Left ventricle myocardium inferior (tissue), 1 donor: ENCODE data around the gene SLC49A3. TPM values are rescaled to one million over a fixed set of nuclear protein-coding genes. Genes with fewer than 3 reads are reported as not detected.

Experiments
- DNase-seq: peaks from one replicate; pipeline ENCODE4 v3.0.0-alpha.2; 2020
- H3K27ac ChIP-seq: fragments of 200-600 bp; replicated peaks from 2 replicates; pipeline ENCODE4 v1.8.0; 2021
- H3K27me3 ChIP-seq: fragments of 200-600 bp; 2 replicates; pipeline ENCODE4 v1.8.0; 2021; ENCODE audit warnings: low read depth
- H3K36me3 ChIP-seq: fragments of 200-600 bp; 2 replicates; pipeline ENCODE4 v1.8.0; 2021
- H3K4me1 ChIP-seq: fragments of 200-600 bp; 2 replicates; pipeline ENCODE4 v1.8.0; 2021
- H3K4me3 ChIP-seq: fragments of 200-600 bp; 2 replicates; pipeline ENCODE4 v1.8.0; 2021; ENCODE audit warnings: mild to moderate bottlenecking, moderate library complexity
- H3K9me3 ChIP-seq: fragments of 200-600 bp; replicated peaks from 2 replicates; pipeline ENCODE4 v1.8.0; 2021
- CTCF ChIP-seq: fragments of 200-600 bp; IDR thresholded peaks from 2 replicates; pipeline ENCODE4 v1.8.0; 2021; ENCODE audit warnings: antibody characterized with exemption, mild to moderate bottlenecking, borderline replicate concordance
- intact Hi-C: fragments of 100-400 bp; cut with micrococcal nuclease; formaldehyde crosslinking; loops from one replicate; pipeline ENCODE4 v1.11.0; 2022
- total RNA-seq: library from RNA; stranded (reverse); fragmentation: NEBNext Ultra II Directional; extraction: Animal tissue kit (Norgen Biotek cat#: 25700); gene quantifications from one replicate; pipeline ENCODE4 v1.2.1, GENCODE V29; 2021
- donor health status: DM: no; HTN: yes; CAD: no; lungs with severe emphysema.

Gene SLC49A3
- total RNA-seq, 1 donor from 2014 or later: 12.0 TPM

GRCh38 chr4:653080-653821 lies 35.7 kb downstream of the SLC49A3 start:
- Histone ChIP-seq H3K4me3 (no peak overlapping the region), H3K27ac (no peak overlapping the region), H3K4me1 (peaks cover 4% of the 10 kb centered on the region), H3K27me3 (peaks cover 82% of the 10 kb centered on the region), H3K9me3 (no peaks in the 10 kb centered on the region), H3K36me3 (no peaks in the 10 kb centered on the region)
- intact Hi-C loops: no loop called here
- DNase-seq: no peak
- no peak for TF ChIP-seq CTCF

- peaks cover 4% of the 10 kb centered on the region for H3K4me1 ChIP-seq
- no peaks in the 10 kb centered on the region for H3K36me3 ChIP-seq
- H3K27ac ChIP-seq: no peak overlapping the region
- no peak for TF ChIP-seq CTCF
- no peaks in the 10 kb centered on the region for H3K9me3 ChIP-seq
- no peak for DNase-seq
- H3K27me3 ChIP-seq: peaks cover 93% of the 10 kb centered on the region
- no peak overlapping the region for H3K4me3 ChIP-seq
- intact Hi-C loops: no loop called here
Observed at GRCh38 chr4:651884-652642, 36.9 kb downstream of the SLC49A3 start.

- Histone ChIP-seq H3K27me3 (peaks cover 97% of the 10 kb centered on the region), H3K9me3 (no peaks in the 10 kb centered on the region), H3K4me1 (peaks cover 4% of the 10 kb centered on the region), H3K36me3 (no peaks in the 10 kb centered on the region), H3K4me3 (peak overlapping the region; percentile 34), H3K27ac (no peak overlapping the region)
- no peak for DNase-seq
- intact Hi-C loops: no loop called here
- TF ChIP-seq CTCF: no peak
Observed at GRCh38 chr4:650951-651883, 37.7 kb downstream of the SLC49A3 start.

GRCh38 chr4:650461-650860 lies 38.5 kb downstream of the SLC49A3 start:
- H3K9me3 ChIP-seq: no peaks in the 10 kb centered on the region
- TF ChIP-seq CTCF: no peak
- peaks cover 96% of the 10 kb centered on the region for H3K27me3 ChIP-seq
- H3K27ac ChIP-seq: no peak overlapping the region
- H3K4me3 ChIP-seq: peak overlapping the region; percentile 34
- intact Hi-C loops: no loop called here
- H3K4me1 ChIP-seq: peaks cover 4% of the 10 kb centered on the region
- no peak for DNase-seq
- H3K36me3 ChIP-seq: no peaks in the 10 kb centered on the region

GRCh38 chr4:649751-650310 lies 39.1 kb downstream of the SLC49A3 start:
- Histone ChIP-seq H3K36me3 (no peaks in the 10 kb centered on the region), H3K9me3 (no peaks in the 10 kb centered on the region), H3K4me3 (no peak overlapping the region), H3K27ac (no peak overlapping the region), H3K27me3 (peaks cover 90% of the 10 kb centered on the region), H3K4me1 (peaks cover 4% of the 10 kb centered on the region)
- intact Hi-C loops: no loop called here
- DNase-seq: no peak
- no peak for TF ChIP-seq CTCF
